Neutrophil (primary cell): ENCODE results near the gene ELK3.

Experiments
- H3K27ac ChIP-seq: fragments of 200-600 bp; sonication (generic); 2 replicates; pipeline ENCODE4 v1.5.1; 2016; ENCODE audit warnings: mild to moderate bottlenecking, moderate library complexity
- H3K27me3 ChIP-seq: fragments of 200-600 bp; sonication (generic); 2 replicates; pipeline ENCODE4 v1.6.0; 2016; ENCODE audit warnings: mild to moderate bottlenecking
- H3K36me3 ChIP-seq: fragments of 200-600 bp; sonication (generic); 2 replicates; pipeline ENCODE4 v1.5.1; 2017
- H3K4me1 ChIP-seq, 2 experiments: fragments of 200-600 bp in 1 of 2; sonication (generic) in 1 of 2; 1 replicate in 1 of 2; 2 replicates in 1 of 2; pipeline versions ENCODE4 v1.5.1 to v1.6.1; 2013 to 2016; ENCODE audit warnings: low read depth in 1 of 2, low read length in 1 of 2, mild to moderate bottlenecking in 1 of 2, moderate library complexity in 1 of 2; ENCODE audit not compliant: control insufficient read depth in 1 of 2, insufficient read depth in 1 of 2
- H3K4me3 ChIP-seq, 2 experiments: fragments of 200-600 bp in 1 of 2; sonication (generic) in 1 of 2; 1 replicate in 1 of 2; 2 replicates in 1 of 2; pipeline ENCODE4 v1.5.1; 2013 to 2016; ENCODE audit warnings: low read depth in 1 of 2, low read length in 1 of 2, mild to moderate bottlenecking in 1 of 2, moderate library complexity in 1 of 2
- H3K9me3 ChIP-seq: fragments of 200-600 bp; sonication (generic); 2 replicates; pipeline ENCODE4 v1.5.1; 2016
- CTCF ChIP-seq: fragments of 200-600 bp; sonication (generic); IDR thresholded peaks from 2 replicates; pipeline ENCODE4 v1.5.1; 2016; ENCODE audit warnings: antibody characterized with exemption

ELK3 gene

DNA sequence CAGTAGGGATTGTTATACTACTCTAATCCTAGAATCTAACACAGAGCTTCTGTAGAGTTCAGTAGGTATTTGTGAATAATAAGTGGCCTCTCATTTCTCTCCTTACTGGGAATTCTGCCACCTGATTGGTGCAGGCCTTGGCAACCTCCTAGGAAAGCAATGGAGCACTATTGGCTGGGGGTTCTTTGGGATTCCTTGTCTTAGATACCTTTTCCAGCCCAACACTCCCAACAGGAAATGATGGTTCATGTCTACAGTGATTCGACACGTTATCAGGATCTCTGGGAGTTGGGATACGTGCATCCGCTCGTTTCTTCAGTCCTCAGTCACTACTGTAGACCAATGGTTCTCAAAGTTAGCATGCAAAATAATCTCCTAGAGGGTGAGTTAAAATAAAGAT, 67.4 kb downstream of the ELK3 start:
- no peak for TF ChIP-seq CTCF
- Histone ChIP-seq H3K27ac (no peak overlapping the region), H3K36me3 (peaks cover 36% of the 10 kb centered on the region), H3K27me3 (no peaks in the 10 kb centered on the region), H3K9me3 (no peaks in the 10 kb centered on the region), H3K4me1 (no peaks in the 10 kb centered on the region), H3K4me3 (no peak overlapping the region)

- Histone ChIP-seq H3K9me3 (no peaks in the 10 kb centered on the region), H3K4me3 (no peak overlapping the region), H3K27me3 (no peaks in the 10 kb centered on the region), H3K27ac (no peak overlapping the region), H3K36me3 (peaks cover 45% of the 10 kb centered on the region), H3K4me1 (no peaks in the 10 kb centered on the region)
- TF ChIP-seq CTCF: no peak
Measured at GRCh38 chr12:96263449-96263902, 69.3 kb downstream of the ELK3 start.

DNA sequence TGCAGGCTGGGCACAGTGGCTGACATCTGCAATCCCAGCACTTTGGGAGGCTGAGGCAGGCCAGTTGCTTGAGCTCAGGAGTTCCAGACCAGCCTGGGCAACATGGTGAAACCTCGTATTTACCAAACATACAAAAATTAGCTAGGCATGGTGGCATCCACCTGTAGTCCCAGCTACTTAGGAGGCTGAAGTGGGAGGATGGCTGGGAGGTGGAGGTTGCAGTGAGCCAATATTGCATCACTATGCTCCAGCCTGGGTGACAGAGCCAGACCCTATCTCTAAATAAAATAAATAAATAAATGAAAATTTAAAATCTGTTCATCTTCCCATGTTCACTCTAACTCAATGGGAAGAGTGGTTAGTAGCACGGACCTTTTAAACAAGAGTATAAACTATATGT, 71.2 kb downstream of the ELK3 start:
- peaks cover 54% of the 10 kb centered on the region for H3K36me3 ChIP-seq
- no peaks in the 10 kb centered on the region for H3K27me3 ChIP-seq
- no peak for TF ChIP-seq CTCF
- no peaks in the 10 kb centered on the region for H3K4me1 ChIP-seq
- H3K9me3 ChIP-seq: no peaks in the 10 kb centered on the region
- no peak overlapping the region for H3K4me3 ChIP-seq
- H3K27ac ChIP-seq: no peak overlapping the region

DNA sequence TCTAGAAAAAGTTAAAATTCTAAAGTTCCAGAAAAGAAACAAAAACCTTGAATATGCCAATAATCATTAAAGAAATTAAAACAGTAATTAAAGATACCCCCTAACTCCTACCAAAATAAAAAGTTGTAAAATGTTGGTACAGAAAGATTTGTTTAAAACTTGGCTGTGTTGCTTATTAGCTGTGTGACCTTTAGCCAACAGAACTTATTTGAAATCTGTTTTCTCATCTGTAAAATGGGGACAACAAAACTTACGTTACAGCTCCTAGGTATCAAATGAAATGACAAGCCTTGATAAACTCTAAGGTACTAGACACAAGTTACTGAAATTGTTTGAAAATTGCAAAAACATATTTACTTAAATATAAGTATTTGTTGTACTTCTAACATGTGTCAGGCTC, 71.7 kb downstream of the ELK3 start:
- H3K27ac ChIP-seq: no peak overlapping the region
- H3K4me3 ChIP-seq: no peak overlapping the region
- no peaks in the 10 kb centered on the region for H3K27me3 ChIP-seq
- no peaks in the 10 kb centered on the region for H3K9me3 ChIP-seq
- H3K36me3 ChIP-seq: peaks cover 59% of the 10 kb centered on the region
- TF ChIP-seq CTCF: no peak
- H3K4me1 ChIP-seq: no peaks in the 10 kb centered on the region

DNA sequence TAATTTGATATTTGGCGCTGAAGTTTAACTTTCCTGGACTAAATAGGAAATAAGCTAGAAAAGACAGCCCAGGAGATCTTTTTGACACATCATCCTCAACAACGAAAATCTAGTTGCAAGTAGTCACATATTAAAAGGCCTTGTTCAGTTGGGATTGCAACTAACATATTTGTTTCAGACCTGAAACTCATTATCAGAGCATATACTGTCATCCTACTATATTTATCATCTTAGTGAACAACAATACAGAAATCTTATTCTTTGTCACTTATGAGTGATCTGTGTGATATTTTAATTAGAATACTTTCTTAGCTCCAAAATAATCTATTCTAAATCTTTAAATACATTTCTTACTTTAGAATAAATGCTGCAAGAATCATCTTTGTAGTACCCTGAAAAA, 72.1 kb downstream of the ELK3 start:
- peaks cover 63% of the 10 kb centered on the region for H3K36me3 ChIP-seq

More for the DNA sequence above, 72.1 kb downstream of the ELK3 start:
- Histone ChIP-seq H3K4me1 (no peaks in the 10 kb centered on the region), H3K9me3 (no peaks in the 10 kb centered on the region), H3K4me3 (no peak overlapping the region), H3K27ac (no peak overlapping the region), H3K27me3 (no peaks in the 10 kb centered on the region)
- no peak for TF ChIP-seq CTCF
